ENCODE results near the gene SORCS2. TPM values are rescaled to one million over a fixed set of nuclear protein-coding genes. Genes with fewer than 3 reads are reported as not detected.

The SORCS2 gene
- total and polyA plus RNA-seq, 2 of the 8 experiments (the other 6 are each of a cell fraction or from before 2014, with no cell fraction given), result 0.36 to 1.8 TPM

DNA sequence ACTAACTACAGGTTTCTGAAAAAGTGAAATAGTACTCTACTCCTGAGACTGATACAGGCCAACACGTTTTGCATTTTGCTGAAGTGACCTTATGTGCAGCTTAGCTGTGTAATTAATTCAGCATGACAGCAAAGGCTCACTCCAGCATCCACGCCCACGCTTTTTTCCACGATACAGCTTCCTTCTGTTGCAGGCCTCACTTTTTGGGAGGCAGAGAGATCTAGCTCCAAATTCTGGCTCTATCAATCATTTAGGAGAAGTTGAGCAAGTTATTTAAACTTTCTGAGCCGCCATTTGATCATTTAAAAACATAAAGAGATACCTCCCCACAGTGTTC, 587.1 kb downstream of the SORCS2 start:
- no peak overlapping the region for H3K27ac ChIP-seq (ENCODE audit: low read depth, low read length)

More for the DNA sequence above, 587.1 kb downstream of the SORCS2 start:
- H3K79me1 ChIP-seq (ENCODE audit: low read depth, low read length), result no peaks in the 10 kb centered on the region
- CTCF ChIA-PET (ENCODE audit: partially characterized antibody), result interaction anchor here (1.1 to 4.8 kb wide), 4 partner anchors 9 to 208 kb away, joined by 3 to 30 read pairs (median 6); no protein-coding TSS in a partner anchor
- H2AK5ac ChIP-seq (ENCODE audit: low read depth, low read length), result no peak overlapping the region
- peaks cover 0 to 4% (median 0%) of the 10 kb centered on the region in 4 experiments; a peak in 1 of 7 replicates for H3K4me1 ChIP-seq (replicated peaks in 1 of 4; ENCODE audit: control insufficient read depth in 3 of 4, insufficient read depth in 4 of 4, low read length in 3 of 4)
- no peak overlapping the region for H2BK15ac ChIP-seq (ENCODE audit: low read length)
- no peak overlapping the region for H3K18ac ChIP-seq (ENCODE audit: extremely low read depth, low read length)
- H2BK5ac ChIP-seq (ENCODE audit: low read depth, low read length), result no peak overlapping the region
- H4K20me1 ChIP-seq (replicated peaks in 1 of 2; ENCODE audit: control insufficient read depth in 1 of 2, insufficient read depth in 2 of 2, low read length in 2 of 2), result no peaks in the 10 kb centered on the region
- no peak for TF ChIP-seq KDM1A (IDR thresholded peaks at IDR 0.05; ENCODE audit: borderline replicate concordance, low read length)
- TF ChIP-seq CBX8 (IDR thresholded peaks at IDR 0.05; ENCODE audit: borderline replicate concordance, low read depth, low read length), result no peak
- no peak for TF ChIP-seq BRCA1 (IDR thresholded peaks at IDR 0.05; ENCODE audit: low read depth, low read length)
- no peak for TF ChIP-seq ZNF274 (IDR thresholded peaks at IDR 0.05; ENCODE audit: borderline replicate concordance, extremely low read depth, low read length)
- TF ChIP-seq HDAC6 (IDR thresholded peaks at IDR 0.05; ENCODE audit: low read depth, low read length), result no peak
- TF ChIP-seq FOSL1 (IDR thresholded peaks at IDR 0.05; ENCODE audit: insufficient read depth, low read depth, low read length), result no peak
- TF ChIP-seq ATF3 (IDR thresholded peaks at IDR 0.05; ENCODE audit: insufficient read depth, low read depth, low read length), result no peak
- no peak for TF ChIP-seq TEAD4 (IDR thresholded peaks at IDR 0.05; ENCODE audit: low read depth, low read length)
- TF ChIP-seq POU5F1 (IDR thresholded peaks at IDR 0.05; ENCODE audit: low read depth, low read length), result no peak
- H2BK12ac ChIP-seq (ENCODE audit: low read depth, low read length), result no peak overlapping the region
- POLR2A ChIA-PET (ENCODE audit: partially characterized antibody), result no interaction called here
- no peak overlapping the region for H4K91ac ChIP-seq (replicated peaks; ENCODE audit: insufficient read length, low read length)
- H2BK120ac ChIP-seq (replicated peaks; ENCODE audit: low read depth, low read length), result no peak overlapping the region
- H3K23ac ChIP-seq (ENCODE audit: insufficient read length), result no peak overlapping the region
- H3K4me3 ChIP-seq (ENCODE audit: extremely low read depth in 1 of 4, insufficient read depth in 2 of 4, low read depth in 3 of 4, low read length in 4 of 4), result no peak overlapping the region
- no peaks in the 10 kb centered on the region for H3K23me2 ChIP-seq (ENCODE audit: low read depth, low read length)
- H3K9ac ChIP-seq (replicated peaks in 1 of 4; ENCODE audit: extremely low read depth in 1 of 4, low read depth in 3 of 4, low read length in 3 of 4), result no peak overlapping the region
- no peaks in the 10 kb centered on the region for H3K27me3 ChIP-seq (replicated peaks in 1 of 4; ENCODE audit: control insufficient read depth in 3 of 4, extremely low read depth in 1 of 4, insufficient read depth in 3 of 4, low read length in 3 of 4)
- no peak overlapping the region for H3K14ac ChIP-seq (ENCODE audit: insufficient read length)
- H4K8ac ChIP-seq (ENCODE audit: extremely low read depth, insufficient read depth, low read length), result no peak overlapping the region; the same call in 1 of the 2 replicates
- H3K4me2 ChIP-seq (ENCODE audit: insufficient read depth in 1 of 2, low read depth in 2 of 2, low read length in 2 of 2), result no peak overlapping the region
- no peak overlapping the region for H2AFZ ChIP-seq (ENCODE audit: low read length)
- no peaks in the 10 kb centered on the region for H3K9me3 ChIP-seq (ENCODE audit: insufficient read depth in 2 of 2, low read depth in 1 of 2, low read length in 1 of 2)
- no peak overlapping the region for H2BK20ac ChIP-seq (ENCODE audit: low read length)
- 82% methylated on average over 5 of the region's 5 CpGs; no CpG with 5 or more reads in 1 of the 2 experiments for WGBS, 2 experiments (ENCODE audit: extremely low coverage in 1 of 2, insufficient coverage in 1 of 2, insufficient read length in 1 of 2, insufficient replicate concordance in 2 of 2, low coverage in 1 of 2, low lambda C conversion rate in 2 of 2, missing lambda C conversion rate in 1 of 2)
- H3K36me3 ChIP-seq (ENCODE audit: control insufficient read depth in 2 of 4, insufficient read depth in 4 of 4, low read length in 3 of 4), result peaks cover 0 to 10% (median 0%) of the 10 kb centered on the region in 4 experiments; a peak in 2 of 8 replicates
- H4K5ac ChIP-seq (ENCODE audit: insufficient read length, low read depth, low read length), result no peak overlapping the region
- no peak overlapping the region for H3K56ac ChIP-seq (replicated peaks; ENCODE audit: insufficient read length, low read depth, low read length)
- FAIRE-seq (no peak), DNase-seq (ENCODE audit: low read depth in 1 of 2, low spot score in 2 of 2) (no peak)
- no peak overlapping the region for H3K4ac ChIP-seq (replicated peaks; ENCODE audit: insufficient read length, low read depth, low read length)
- no peaks in the 10 kb centered on the region for H3K79me2 ChIP-seq (ENCODE audit: control insufficient read depth in 1 of 2, insufficient read depth in 2 of 2, low read length in 2 of 2)
